ENCODE measurements around the gene PTAFR.

DNA sequence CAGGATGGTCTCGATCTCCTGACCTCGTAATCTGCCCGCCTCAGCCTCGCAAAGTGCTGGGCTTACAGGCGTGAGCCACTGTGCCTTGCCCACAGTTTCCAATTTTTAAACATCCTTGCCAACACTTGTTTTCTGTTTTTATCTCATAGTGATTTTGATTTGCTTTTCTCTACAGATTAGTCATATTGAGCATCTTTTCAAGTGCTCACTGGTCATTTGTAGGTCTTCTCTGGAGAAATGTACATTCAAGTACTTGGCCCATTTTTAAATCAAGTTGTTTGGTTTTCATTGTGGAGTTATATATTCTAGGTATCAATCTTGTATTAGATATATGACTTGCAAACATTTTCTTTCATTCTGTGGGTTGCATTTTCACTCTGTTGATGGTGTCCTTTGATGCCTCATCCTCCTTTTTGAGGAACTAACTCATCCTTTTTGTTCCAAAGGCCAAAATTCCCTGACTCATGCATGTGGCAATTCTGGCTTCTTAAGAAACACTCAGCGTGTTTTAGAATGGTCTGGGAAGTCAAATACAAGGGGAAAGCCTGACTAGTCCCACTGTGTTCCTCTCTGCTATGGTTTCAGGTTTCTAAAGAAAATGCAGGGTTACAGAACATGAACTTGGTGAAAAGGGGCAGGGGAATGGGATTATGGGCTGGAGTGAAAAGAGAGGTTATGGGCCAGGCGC lies 37.3 kb downstream of the PTAFR start:
- TF ChIP-seq POLR2A (IDR thresholded peaks at IDR 0.05; ENCODE audit: extremely low read depth, insufficient read length) (no peak), MAX (IDR thresholded peaks at IDR 0.05; ENCODE audit: low read depth, low read length) (no peak), CTCF (IDR thresholded peaks at IDR 0.05; ENCODE audit: low read depth, low read length) (no peak)
